Skeletal muscle satellite cell (primary cell): ENCODE measurements around the gene PLIN3.
"Not testable (repeated sequence)": the region's sequence is repeated elsewhere in the genome, so short reads cannot be mapped to it uniquely, and the experiment has no call there.

ENCODE experiments used
- H3K27me3 ChIP-seq: 2 replicates; pipeline ENCODE4 v1.7.0; 2013; ENCODE audit warnings: low read length; ENCODE audit not compliant: control insufficient read depth, insufficient read depth
- H3K36me3 ChIP-seq: 2 replicates; pipeline ENCODE4 v1.7.0; 2013; ENCODE audit warnings: mild to moderate bottlenecking, control low read depth, low read length; ENCODE audit not compliant: insufficient read depth
- H3K4me1 ChIP-seq: 2 replicates; pipeline ENCODE4 v1.7.0; 2013; ENCODE audit warnings: low read length; ENCODE audit not compliant: control insufficient read depth, insufficient read depth
- H3K4me2 ChIP-seq: 2 replicates; pipeline ENCODE4 v1.7.0; 2013; ENCODE audit warnings: mild to moderate bottlenecking, low read length
- H3K4me3 ChIP-seq: 2 replicates; pipeline ENCODE4 v1.7.0; 2013; ENCODE audit warnings: low read length
- H3K9ac ChIP-seq: 2 replicates; pipeline ENCODE4 v1.7.0; 2013; ENCODE audit warnings: mild to moderate bottlenecking, low read depth, low read length, moderate library complexity
- H3K9me3 ChIP-seq: replicated peaks from 2 replicates; pipeline ENCODE4 v1.7.0; 2013; ENCODE audit warnings: mild to moderate bottlenecking, control low read depth, low read length

PLIN3 gene

DNA sequence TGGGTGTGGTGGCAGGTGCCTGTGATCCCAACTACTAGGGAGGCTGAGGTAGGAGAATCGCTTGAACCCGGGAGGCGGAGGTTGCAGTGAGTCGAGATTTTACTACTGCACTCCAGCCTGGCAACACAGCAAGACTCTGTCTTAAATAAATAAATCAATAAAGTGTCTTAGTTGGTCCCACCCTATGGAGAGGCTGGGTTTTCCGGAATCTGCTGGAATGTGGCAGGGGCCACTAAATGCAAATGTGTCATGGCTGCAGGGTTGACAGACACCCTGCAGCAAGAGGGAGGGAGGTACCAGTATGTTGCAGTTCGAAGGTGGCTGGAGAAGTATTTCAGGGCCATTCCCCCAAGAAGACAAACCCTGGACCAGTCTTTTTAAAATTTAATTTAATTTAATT lies 17.5 kb upstream of the PLIN3 start:
- not testable (repeated sequence) for H3K4me1 ChIP-seq, H3K9me3 ChIP-seq, H3K4me2 ChIP-seq, H3K9ac ChIP-seq, H3K27me3 ChIP-seq, H3K4me3 ChIP-seq, H3K36me3 ChIP-seq

DNA sequence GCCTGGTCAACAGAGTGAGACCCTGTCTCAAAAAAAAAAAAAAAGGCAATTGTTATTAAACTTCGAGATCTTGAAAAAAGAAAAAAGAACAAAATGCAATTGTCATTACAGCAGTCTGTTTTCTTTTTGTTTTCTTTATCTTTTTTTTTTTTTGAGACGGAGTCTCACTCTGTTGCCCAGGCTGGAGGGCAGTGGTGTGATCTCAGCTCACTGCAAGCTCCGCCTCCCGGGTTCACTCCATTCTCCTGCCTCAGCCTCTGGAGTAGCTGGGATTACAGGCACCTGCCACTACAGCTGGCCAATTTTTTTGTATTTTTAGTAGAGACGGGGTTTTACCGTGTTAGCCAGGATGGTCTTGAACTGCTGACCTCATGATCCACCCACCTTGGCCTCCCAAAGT lies 15.4 kb upstream of the PLIN3 start:
- not testable (repeated sequence) for H3K9me3 ChIP-seq, H3K4me2 ChIP-seq

DNA sequence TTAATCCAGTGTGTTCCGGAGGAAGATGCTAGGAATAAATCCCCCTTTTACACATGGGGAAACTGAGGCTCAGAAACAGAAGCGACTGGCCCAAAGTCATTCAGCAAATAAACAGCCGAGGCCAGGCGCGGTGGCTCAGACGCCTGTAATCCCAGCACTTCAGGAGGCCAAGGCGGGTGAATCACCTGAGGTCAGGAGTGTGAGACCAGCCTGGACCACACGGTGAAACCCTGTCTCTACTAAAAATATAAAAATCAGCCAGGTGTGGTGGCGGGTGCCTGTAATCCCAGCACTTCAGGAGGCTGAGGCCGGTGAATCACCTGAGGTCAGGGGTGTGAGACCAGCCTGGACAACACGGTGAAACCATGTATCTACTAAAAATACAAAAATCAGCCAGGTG lies 11.6 kb upstream of the PLIN3 start:
- no peaks in the 10 kb centered on the region for H3K36me3 ChIP-seq
- H3K9ac ChIP-seq: peak overlapping the region; percentile 74
- peaks cover 18% of the 10 kb centered on the region for H3K4me1 ChIP-seq
- H3K9me3 ChIP-seq: no peaks in the 10 kb centered on the region
- H3K4me2 ChIP-seq: no peak overlapping the region
- H3K27me3 ChIP-seq: no peaks in the 10 kb centered on the region
- no peak overlapping the region for H3K4me3 ChIP-seq

More for the DNA sequence above, 15.4 kb upstream of the PLIN3 start:
- not testable (repeated sequence) for H3K9ac ChIP-seq, H3K36me3 ChIP-seq, H3K27me3 ChIP-seq, H3K4me3 ChIP-seq
- peaks cover 12% of the 10 kb centered on the region for H3K4me1 ChIP-seq

DNA sequence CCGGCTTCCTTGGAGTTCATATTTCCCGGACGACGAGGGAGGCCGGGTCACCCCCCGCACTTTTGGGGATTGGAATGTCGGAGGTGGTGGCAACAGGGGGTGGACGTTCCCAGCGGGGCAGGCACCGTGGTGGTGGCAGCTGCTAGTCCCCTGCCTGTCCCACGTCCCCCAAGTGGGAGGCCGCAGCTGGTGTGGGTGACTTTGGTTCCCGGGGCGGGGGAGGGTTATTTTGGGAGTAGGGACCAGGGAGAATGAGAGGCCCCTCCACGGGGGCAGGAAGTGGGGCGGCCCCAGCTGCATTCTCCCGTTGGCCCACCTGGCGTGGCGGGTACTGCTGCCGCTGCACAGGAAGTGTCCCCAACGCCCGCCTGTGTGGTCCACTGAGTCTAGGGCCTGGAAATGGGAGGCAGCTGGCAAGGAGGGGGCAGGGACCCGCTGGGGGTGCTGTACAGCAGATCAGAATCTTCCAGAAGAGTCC lies 11.1 kb upstream of the PLIN3 start:
- no peaks in the 10 kb centered on the region for H3K27me3 ChIP-seq
- H3K36me3 ChIP-seq: no peaks in the 10 kb centered on the region
- H3K9ac ChIP-seq: peak overlapping the region; percentile 74
- peaks cover 18% of the 10 kb centered on the region for H3K4me1 ChIP-seq
- H3K4me2 ChIP-seq: peak overlapping the region; percentile 33
- H3K4me3 ChIP-seq: peak overlapping the region; percentile 33
- no peaks in the 10 kb centered on the region for H3K9me3 ChIP-seq

DNA sequence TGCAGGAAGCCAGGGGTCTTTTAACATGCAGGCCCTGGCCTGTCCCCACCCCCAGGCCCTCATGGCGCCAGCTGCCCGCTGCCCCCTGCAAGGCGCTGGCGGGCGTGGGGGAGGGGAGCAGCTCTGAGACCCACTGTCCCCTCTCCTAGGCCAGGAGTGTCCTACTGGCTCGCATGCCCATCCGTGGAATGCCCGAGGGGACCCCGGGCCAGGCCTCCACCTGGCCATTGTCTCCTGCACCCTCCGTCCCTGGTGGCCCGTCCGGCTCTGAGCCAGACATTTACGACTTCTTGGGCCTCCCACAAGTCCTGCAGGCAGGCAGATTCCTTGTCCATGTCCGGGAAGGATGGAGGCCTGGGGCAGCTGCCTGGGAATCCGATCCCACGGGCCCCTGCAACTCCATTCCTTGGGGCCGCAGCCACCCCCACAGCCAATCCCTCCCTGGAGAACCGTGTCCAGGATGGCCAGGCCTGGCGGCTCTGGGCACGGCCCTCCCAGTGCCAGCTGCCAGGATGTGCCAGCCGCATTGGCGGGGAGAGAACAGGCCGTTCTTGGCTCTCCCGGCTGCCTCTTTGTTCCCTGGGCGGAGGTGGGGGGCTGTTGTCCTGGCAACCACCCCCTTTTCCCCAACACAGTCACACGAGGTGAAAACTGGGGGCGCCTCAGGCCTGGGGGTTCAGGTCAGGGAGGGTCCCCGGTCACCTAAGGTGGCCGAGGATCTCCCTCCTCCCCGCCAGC lies 10.5 kb upstream of the PLIN3 start:
- Histone ChIP-seq H3K4me1 (peaks cover 18% of the 10 kb centered on the region), H3K4me2 (peak overlapping the region; percentile 33), H3K27me3 (no peaks in the 10 kb centered on the region), H3K4me3 (peak overlapping the region; percentile 33), H3K9me3 (no peaks in the 10 kb centered on the region), H3K36me3 (no peaks in the 10 kb centered on the region), H3K9ac (peak overlapping the region; percentile 74)

DNA sequence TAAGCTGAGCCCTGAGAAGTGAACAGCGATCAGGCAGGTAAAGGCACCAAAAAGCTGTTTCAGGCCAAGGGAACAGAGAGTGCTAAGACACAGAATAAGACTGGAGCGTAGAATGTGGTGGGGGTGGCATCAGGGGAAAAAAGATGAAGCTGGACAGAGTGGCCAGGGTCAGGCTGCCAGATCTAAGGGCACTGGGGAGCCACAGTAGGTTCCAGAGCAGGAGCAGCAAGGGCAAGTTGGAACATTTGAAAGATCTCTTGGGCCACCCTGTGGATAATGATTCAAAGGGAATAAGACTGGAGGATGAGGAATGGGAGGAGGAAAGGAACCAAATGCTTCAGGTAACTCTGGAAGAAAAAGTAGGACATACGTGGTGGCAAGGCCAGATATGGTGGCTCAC lies 6.5 kb upstream of the PLIN3 start:
- Histone ChIP-seq H3K4me3 (no peak overlapping the region), H3K4me1 (peaks cover 33% of the 10 kb centered on the region), H3K36me3 (no peaks in the 10 kb centered on the region), H3K9me3 (no peaks in the 10 kb centered on the region), H3K9ac (no peak overlapping the region), H3K4me2 (no peak overlapping the region), H3K27me3 (no peaks in the 10 kb centered on the region)

DNA sequence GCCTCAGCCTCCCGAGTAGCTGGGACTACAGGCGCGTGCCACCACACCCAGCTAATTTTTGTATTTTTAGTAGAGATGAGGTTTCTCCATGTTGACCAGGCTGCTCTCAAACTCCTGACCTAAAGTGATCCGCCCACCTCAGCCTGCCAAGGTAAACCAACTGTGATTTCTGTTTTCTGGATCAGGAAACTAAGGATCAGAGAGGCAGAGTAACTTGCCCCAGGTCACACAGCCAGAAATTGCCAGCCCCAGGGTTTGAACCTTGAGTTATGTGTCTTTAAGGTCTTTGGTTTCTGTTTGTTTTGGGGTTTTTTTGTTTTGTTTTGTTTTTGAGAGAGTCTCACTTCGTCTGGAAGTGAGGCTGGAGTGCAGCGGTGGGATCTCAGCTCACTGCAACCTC lies 4.2 kb upstream of the PLIN3 start:
- peaks cover 23% of the 10 kb centered on the region for H3K4me1 ChIP-seq
- no peaks in the 10 kb centered on the region for H3K36me3 ChIP-seq
- H3K9me3 ChIP-seq: no peaks in the 10 kb centered on the region
- H3K4me2 ChIP-seq: no peak overlapping the region
- no peaks in the 10 kb centered on the region for H3K27me3 ChIP-seq
- H3K4me3 ChIP-seq: no peak overlapping the region
- no peak overlapping the region for H3K9ac ChIP-seq

DNA sequence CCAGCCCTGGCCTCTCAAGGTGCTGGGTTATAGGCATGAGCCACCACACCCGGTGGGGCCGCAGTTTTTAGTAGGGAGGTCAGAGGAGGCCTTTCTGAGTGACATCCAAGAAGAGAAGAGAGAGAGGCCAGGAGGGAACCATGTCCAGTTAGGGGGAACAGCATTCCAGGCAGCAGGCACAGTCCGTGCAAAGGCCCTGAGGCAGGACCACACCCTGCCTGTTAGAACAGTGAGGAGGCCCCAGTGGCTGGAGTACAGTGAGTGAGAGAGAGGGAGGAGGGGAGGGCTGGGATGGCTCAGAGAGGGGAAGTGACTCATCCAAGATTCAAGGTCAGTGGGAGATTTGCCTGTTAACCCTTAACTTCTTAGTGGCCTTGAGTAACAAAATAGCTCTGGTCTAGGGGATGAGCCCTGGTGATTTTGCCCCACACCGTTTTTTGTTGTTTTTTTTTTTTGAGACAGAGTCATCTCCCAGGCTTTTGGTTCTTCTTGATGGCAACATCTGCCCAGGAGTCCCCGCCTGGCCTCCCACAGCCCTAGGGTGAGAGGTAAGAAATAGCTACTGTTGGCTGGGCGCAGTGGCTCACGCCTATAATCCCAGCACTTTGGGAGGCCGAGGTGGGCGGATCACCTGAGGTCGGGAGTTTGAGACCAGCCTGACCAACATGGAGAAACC lies 2.7 kb upstream of the PLIN3 start:
- H3K4me1 ChIP-seq: peaks cover 26% of the 10 kb centered on the region
- H3K9me3 ChIP-seq: no peaks in the 10 kb centered on the region
- no peak overlapping the region for H3K4me3 ChIP-seq
- H3K27me3 ChIP-seq: no peaks in the 10 kb centered on the region
- H3K9ac ChIP-seq: peak overlapping the region; percentile 24
- H3K4me2 ChIP-seq: peak overlapping the region; percentile 21
- no peaks in the 10 kb centered on the region for H3K36me3 ChIP-seq

DNA sequence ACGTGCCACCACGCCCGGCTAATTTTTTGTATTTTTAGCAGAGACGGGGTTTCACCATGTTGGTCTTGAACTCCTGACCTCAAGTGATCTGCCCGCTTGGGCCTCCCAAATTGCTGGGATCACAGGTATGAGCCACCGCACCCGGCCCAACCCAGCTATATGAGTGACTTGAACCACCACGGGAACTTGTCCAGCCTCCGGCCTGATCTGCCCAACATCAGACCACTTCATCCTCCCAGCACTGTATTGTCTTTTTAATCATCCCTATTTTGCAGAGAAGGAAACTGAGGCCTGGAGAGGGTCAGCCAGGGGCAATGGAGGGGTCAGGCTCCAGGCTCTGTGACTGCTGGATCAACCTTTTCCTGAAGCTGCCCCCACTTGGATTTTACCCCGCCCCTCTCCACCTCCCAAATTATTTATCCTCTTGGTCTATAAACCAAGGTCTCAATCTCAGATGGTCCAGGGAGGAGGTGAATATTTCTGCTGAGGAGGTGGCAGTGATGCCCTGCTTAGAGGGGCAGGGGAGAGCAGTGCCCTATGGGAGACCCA lies 893 bp upstream of the PLIN3 start:
- Histone ChIP-seq H3K9ac (no peak overlapping the region), H3K36me3 (peaks cover 3% of the 10 kb centered on the region), H3K4me1 (peaks cover 29% of the 10 kb centered on the region), H3K9me3 (no peaks in the 10 kb centered on the region), H3K27me3 (no peaks in the 10 kb centered on the region), H3K4me3 (no peak overlapping the region), H3K4me2 (no peak overlapping the region)

DNA sequence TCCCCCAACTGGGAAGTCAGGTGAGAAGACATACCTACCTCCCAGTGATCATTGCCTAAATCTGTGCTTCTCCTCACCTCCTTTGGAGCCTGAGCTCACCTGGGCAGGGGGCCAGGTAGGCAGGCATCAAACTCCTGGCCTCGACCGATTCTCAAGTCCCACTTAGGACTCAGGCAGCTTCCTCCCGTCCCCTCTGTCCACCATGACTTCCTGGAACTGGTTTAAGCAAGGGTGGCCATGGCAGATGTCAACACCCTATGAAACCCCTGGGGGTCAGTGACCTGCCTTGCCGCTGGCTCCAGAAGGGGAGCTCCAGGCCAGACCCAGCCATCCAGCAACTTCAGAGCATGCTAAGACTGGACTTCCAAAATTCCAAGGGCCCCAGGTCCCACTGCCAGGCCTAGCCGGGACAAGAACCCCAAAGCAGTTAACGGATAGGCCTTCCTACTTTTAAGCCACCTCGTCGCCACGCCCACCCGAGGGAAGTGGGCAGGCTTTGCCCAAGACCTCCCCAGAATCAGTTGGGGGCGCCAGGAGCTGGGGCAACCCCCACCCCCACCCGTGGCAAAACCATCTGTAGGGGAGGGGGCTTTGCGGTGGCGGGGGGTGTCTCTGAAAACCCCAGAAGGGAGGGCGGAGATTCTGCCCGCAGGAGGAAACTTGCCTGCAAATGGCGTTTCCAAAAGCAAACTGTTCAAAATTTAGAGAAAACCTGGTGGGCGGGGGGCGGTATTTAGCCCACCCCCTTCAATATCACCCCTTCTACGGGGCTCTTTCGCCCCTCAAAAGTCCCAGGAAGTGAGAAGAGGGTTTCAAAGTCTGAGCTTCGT lies 657 bp downstream of the PLIN3 start:
- Histone ChIP-seq H3K9ac (peak overlapping the region; percentile 94), H3K27me3 (no peaks in the 10 kb centered on the region), H3K4me1 (peaks cover 29% of the 10 kb centered on the region), H3K4me2 (peak overlapping the region; percentile 84), H3K9me3 (no peaks in the 10 kb centered on the region), H3K4me3 (peak overlapping the region; percentile 73), H3K36me3 (peaks cover 9% of the 10 kb centered on the region)

DNA sequence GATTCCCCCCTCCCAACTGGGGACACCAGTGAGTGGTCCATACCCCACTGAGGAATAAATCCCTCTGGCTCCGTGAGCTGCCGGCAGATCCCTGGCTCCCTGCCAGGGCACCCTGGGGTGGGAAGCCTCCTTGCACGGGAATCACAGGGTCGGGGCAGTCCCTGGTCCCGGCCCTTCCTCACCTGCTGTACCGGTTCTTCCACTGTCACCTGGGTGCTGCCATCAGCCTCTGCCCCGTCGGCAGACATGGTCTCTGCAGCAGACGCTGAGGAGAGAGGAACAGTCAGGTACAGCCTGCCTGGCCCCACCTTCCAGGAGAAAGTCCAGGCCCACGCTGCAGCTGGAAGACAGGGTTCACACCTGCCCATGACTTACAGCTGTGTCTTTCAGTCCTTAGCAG lies 6.3 kb downstream of the PLIN3 start:
- H3K27me3 ChIP-seq: no peaks in the 10 kb centered on the region
- peaks cover 5% of the 10 kb centered on the region for H3K4me1 ChIP-seq
- no peak overlapping the region for H3K4me2 ChIP-seq
- H3K36me3 ChIP-seq: peaks cover 49% of the 10 kb centered on the region
- no peak overlapping the region for H3K4me3 ChIP-seq
- H3K9me3 ChIP-seq: no peaks in the 10 kb centered on the region
- H3K9ac ChIP-seq: no peak overlapping the region
